ENCODE measurements around the gene SHISA8. TPM values are rescaled to one million over a fixed set of nuclear protein-coding genes. Genes with fewer than 3 reads are reported as not detected.

The SHISA8 gene
- total RNA-seq, 1 donor from 2014 or later = 1.0 TPM

DNA sequence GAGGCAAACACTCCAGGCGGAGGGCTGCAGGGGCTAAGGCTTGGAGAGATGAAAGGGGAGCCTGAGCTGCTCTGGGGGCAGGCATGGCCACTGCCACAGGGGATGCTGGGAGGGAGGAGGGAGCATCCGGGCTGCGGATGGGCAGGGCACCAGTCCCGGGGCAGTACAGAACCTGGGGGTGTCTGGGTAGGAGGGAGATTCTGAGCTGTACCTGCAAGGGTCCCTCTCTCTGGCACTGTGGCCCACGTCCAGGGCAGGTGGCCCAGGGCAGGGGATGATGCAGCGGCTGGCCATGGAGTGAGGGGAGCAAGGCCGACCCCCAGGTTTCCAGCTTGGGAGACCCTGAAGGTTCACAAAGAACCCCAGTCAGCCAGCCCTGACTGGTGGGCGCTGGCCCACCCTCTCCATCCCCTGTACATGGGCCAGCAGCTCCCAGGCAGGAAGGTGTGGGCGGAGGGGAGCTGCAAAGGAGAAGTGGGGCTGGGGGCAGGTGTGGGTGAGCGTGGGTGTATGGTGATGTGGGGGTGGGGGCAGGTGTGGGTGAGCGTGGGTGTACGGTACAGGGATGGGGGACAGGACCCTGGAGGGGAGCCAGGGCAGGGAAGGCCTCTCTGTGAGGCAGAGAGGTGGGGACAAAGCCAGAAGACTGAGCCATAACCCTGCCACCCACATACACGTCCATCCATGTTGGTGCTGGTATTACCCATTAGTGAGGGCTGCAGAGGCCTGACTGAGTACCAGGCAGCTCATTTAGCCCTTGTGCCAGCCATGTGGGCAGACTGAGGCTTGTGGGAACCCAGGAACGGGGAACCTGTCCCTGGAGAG is 13.9 kb upstream of the SHISA8 start:
- H3K4me3 Mint-ChIP-seq (ENCODE audit: low read depth) = no peak overlapping the region
- peaks cover 20% of the 10 kb centered on the region for H3K27me3 Mint-ChIP-seq (ENCODE audit: low read depth)
- no peak for DNase-seq (ENCODE audit: low spot score)
- H3K9me3 Mint-ChIP-seq = no peaks in the 10 kb centered on the region
- H3K36me3 Mint-ChIP-seq (ENCODE audit: low read depth) = no peaks in the 10 kb centered on the region
- H3K27ac Mint-ChIP-seq = no peak overlapping the region
- peaks cover 11% of the 10 kb centered on the region for H3K4me1 Mint-ChIP-seq (ENCODE audit: low read depth)
- intact Hi-C loops (cut with micrococcal nuclease) = no loop called here

DNA sequence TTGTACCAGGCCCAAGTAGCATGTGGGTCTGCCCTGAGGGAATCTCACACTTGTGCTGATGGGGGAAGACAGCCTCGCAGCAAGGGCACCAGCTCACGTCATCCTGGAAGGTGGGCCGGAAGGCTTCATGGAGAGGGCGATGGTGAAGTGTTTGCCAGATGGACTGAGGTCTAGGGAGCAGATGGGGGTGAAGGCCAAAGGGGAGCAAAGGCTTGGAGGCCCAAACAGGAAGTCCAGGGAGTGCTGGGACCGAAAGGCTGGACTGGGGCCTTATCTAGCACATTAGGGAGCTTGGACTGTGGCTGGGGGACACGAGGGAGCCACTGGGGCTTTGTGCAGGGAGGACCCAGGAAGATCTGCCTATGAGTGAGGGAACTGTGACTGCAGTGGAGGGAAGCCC is 12.9 kb upstream of the SHISA8 start:
- peaks cover 11% of the 10 kb centered on the region for H3K4me1 Mint-ChIP-seq (ENCODE audit: low read depth)
- H3K27ac Mint-ChIP-seq = no peak overlapping the region
- no peaks in the 10 kb centered on the region for H3K36me3 Mint-ChIP-seq (ENCODE audit: low read depth)
- no peaks in the 10 kb centered on the region for H3K9me3 Mint-ChIP-seq
- peaks cover 20% of the 10 kb centered on the region for H3K27me3 Mint-ChIP-seq (ENCODE audit: low read depth)
- no peak for DNase-seq (ENCODE audit: low spot score)
- intact Hi-C loops (cut with micrococcal nuclease) = loop anchor here (2.0 kb wide), 1 partner anchor 13 kb away; no protein-coding TSS in a partner anchor
- H3K4me3 Mint-ChIP-seq (ENCODE audit: low read depth) = peak overlapping the region; percentile 10

DNA sequence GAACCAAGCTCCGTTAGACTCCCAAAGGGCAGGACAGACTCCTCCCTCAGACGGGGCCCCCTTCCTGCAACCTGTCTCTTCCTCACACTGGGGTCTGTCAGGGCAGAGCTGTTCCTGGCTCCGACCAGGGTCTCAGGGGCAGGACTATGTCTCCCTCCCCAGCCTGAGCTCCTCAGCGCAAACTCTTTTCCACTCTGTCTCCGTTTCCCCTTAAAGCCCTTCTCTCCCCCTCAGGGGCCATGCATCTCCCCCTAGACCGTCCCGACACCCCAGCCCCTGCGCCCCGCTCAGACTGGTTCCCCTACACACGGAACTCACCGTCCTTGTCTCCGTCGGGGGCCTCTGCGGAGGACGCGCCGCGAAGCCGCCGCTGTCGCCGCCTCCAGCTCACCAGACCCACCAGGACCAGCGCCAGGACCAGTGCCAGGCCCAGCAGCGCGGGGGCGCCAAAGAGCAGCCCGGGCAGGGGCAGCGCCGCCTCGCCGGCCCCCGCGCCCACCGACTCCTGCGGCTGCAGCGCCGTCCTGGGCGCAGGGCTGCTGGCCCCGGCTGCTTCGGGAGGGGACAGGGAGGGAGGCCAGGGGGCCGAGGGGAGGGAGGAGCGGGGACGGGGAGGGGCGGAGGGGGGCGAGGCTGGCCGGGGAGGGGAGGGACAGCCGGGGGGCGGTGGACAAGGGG is 11.0 kb upstream of the SHISA8 start:
- no peaks in the 10 kb centered on the region for H3K36me3 Mint-ChIP-seq (ENCODE audit: low read depth)
- H3K27ac Mint-ChIP-seq = no peak overlapping the region
- intact Hi-C loops (cut with micrococcal nuclease) = loop anchor here (2.0 kb wide), 1 partner anchor 15 kb away; no protein-coding TSS in a partner anchor
- peak; percentile 68 for DNase-seq (ENCODE audit: low spot score)
- H3K4me3 Mint-ChIP-seq (ENCODE audit: low read depth) = peak overlapping the region; percentile 67
- no peaks in the 10 kb centered on the region for H3K9me3 Mint-ChIP-seq
- H3K4me1 Mint-ChIP-seq (ENCODE audit: low read depth) = peaks cover 11% of the 10 kb centered on the region
- H3K27me3 Mint-ChIP-seq (ENCODE audit: low read depth) = peaks cover 20% of the 10 kb centered on the region

DNA sequence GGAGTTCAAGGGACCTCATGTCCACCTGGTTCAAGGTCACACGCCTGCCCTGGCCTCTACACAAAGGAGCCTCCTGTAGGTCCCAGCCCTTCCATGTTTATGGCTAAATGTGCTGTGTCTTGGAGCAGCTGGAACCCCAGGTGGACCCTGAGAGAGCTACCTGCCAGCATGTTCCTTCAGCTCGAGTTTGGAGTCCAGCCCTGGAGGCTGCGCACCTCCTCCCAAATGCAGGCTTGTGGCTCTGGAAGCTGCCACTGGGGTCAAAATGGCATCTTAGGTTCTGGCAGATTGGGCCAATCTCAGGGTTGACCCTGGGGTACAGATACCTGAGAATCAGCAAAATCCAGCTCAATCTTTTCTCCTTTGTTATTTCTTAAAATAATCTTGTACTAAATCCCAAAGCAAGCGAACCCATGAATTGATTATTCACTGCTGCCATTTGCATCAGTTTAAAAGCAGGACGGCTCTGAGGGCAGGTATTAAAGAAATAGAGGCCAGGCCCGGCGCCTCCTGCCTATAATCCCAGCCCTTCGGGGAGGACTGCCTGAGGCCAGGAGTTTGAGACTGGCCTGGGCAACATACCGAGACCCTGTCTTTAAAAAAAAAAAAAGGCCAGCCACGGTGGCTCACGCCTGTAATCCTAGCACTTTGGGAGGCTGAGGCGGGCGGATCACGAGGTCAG is 8.9 kb upstream of the SHISA8 start:
- peaks cover 11% of the 10 kb centered on the region for H3K4me1 Mint-ChIP-seq (ENCODE audit: low read depth)
- no peak overlapping the region for H3K27ac Mint-ChIP-seq
- no peaks in the 10 kb centered on the region for H3K36me3 Mint-ChIP-seq (ENCODE audit: low read depth)
- peaks cover 20% of the 10 kb centered on the region for H3K27me3 Mint-ChIP-seq (ENCODE audit: low read depth)
- no peak for DNase-seq (ENCODE audit: low spot score)
- H3K9me3 Mint-ChIP-seq = no peaks in the 10 kb centered on the region
- no peak overlapping the region for H3K4me3 Mint-ChIP-seq (ENCODE audit: low read depth)
- intact Hi-C loops (cut with micrococcal nuclease) = no loop called here

DNA sequence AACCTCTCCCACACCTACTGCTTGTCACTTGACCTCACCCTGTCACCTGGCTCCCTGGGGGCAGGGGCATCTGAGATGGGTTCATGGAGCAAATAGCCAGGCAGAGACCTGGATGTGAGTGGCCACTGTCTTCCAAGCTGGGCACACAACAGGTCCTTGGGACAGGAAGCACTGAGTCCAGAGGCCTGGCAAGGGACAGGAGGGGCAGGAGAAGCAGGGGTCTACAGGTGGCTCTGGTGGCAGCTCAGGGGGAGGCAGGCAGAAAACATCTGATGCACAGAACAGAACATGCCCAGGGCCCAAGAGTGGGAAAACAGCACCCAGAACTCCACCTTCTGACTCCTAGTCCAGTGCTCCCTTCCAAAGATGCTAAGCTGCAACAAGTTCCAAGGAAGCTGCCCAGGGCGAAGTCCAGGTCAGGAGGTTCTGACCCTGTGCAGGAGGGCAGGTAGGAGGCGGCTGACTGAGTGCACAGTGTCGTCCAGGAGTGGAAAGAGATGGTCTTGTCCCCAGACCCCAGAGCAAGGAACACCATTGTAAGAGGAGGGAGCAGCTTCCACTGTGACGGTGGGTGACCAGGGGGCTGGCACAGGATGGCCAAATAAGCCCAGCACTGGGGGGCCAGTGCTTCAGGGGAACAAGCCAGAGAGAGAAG is 8.2 kb upstream of the SHISA8 start:
- intact Hi-C loops (cut with micrococcal nuclease) = no loop called here
- H3K4me3 Mint-ChIP-seq (ENCODE audit: low read depth) = no peak overlapping the region
- no peaks in the 10 kb centered on the region for H3K9me3 Mint-ChIP-seq
- H3K36me3 Mint-ChIP-seq (ENCODE audit: low read depth) = no peaks in the 10 kb centered on the region
- H3K27me3 Mint-ChIP-seq (ENCODE audit: low read depth) = peaks cover 19% of the 10 kb centered on the region
- no peak overlapping the region for H3K27ac Mint-ChIP-seq
- H3K4me1 Mint-ChIP-seq (ENCODE audit: low read depth) = peaks cover 12% of the 10 kb centered on the region
- DNase-seq (ENCODE audit: low spot score) = no peak

DNA sequence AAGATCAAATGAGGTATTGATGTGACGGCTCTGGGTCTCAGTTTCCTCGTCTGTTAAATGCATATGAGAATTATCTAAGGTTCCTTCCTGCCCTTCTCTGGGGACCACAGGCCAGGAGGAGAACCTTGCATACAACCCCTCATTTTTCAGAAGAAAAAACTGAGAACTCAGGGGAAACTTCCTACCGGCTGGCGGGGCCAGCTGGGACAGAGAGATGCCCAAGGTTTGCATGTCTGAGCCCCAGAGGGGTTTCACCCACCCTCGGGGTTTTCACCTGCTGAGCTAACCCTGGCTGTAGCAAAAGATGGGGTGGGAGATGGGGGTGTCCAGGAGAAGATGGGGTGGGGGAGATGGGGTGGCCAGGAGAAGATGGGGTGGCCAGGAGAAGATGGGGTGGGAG is 7.5 kb upstream of the SHISA8 start:
- no peak for DNase-seq (ENCODE audit: low spot score)
- H3K27ac Mint-ChIP-seq = no peak overlapping the region
- no peak overlapping the region for H3K4me3 Mint-ChIP-seq (ENCODE audit: low read depth)
- no peaks in the 10 kb centered on the region for H3K9me3 Mint-ChIP-seq
- peaks cover 14% of the 10 kb centered on the region for H3K27me3 Mint-ChIP-seq (ENCODE audit: low read depth)
- intact Hi-C loops (cut with micrococcal nuclease) = no loop called here
- peaks cover 9% of the 10 kb centered on the region for H3K4me1 Mint-ChIP-seq (ENCODE audit: low read depth)
- no peaks in the 10 kb centered on the region for H3K36me3 Mint-ChIP-seq (ENCODE audit: low read depth)

DNA sequence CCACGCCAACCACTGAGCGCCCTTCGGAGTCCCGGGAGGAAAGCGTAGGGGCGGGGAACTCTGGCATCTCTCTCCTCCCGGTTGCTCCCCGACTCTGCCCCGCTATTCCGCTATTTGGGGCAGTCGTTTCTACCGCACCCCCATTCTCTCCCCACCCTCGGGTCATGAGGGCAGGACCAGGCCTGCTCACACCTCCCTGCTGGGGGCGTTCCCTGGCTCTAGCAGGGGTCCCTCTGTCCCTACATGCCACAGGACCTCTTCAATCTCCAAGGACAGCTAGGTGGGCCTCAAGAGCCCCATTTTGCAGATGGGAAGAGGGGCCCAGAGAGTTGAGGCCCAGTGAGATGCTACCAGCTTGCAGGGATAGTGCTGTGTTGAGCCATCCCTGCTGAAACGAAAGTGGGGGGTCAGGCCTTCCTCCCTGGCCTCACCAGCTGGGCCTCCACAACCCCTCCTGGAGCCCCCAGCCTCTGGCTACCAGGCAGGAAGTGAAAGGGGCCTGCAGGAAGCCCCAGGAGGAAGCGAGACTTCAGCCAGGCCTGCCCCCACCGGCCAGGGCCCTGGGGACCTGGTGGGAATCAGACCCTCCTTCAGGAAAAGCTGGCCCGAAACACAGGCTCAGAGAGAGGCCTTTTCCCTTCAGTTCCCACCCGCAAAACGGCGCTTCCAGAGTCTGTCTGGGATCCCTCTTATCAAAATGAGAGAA is 5.5 kb upstream of the SHISA8 start:
- Mint-ChIP-seq H3K36me3 (ENCODE audit: low read depth) (no peaks in the 10 kb centered on the region), H3K27ac (no peak overlapping the region), H3K4me1 (ENCODE audit: low read depth) (peaks cover 9% of the 10 kb centered on the region), H3K27me3 (ENCODE audit: low read depth) (peaks cover 23% of the 10 kb centered on the region), H3K9me3 (no peaks in the 10 kb centered on the region), H3K4me3 (ENCODE audit: low read depth) (no peak overlapping the region)
- DNase-seq (ENCODE audit: low spot score) = no peak
- intact Hi-C loops (cut with micrococcal nuclease) = no loop called here

DNA sequence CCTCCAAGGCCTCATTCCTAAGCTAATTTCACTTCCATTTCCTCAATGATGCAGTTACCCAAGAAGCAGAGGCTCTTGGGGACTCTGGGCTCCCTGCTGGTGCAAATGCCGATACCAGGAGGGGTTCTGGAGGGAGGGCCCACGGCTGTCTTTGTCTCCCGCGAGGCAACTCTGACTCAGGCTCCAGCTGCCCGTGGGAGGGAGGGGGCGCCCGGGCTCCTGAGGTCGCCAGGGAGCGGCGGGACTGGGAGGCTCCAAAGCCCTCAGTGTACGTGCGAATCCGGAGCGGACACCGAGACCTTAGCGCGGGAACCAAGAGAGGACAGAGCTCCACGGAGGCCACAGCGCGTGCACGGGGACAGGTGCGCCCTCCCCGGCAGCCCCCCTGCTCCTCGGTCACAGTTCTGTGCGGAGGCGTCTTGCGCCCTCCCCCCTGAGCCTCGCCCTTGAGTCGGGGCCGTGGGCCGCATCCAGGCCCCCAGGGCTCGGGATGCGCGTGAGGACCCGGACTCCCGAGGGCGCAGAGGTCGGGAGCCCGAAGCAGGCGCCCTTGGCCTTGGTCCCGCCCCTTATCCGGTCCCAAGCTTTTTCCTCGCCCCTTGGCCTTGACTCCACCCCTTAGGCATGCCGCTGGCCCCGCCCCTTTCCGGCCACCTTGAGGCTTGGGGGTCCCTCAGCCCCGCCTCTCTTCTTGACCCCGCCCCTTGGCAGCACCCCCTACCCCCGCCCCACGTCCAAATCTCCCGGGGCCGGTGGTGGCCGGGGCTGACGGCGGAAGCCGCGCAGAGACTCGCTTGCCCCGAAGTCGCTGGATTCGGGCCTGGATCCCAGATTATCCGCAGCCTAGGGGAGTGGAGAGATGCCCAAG is 4.7 kb upstream of the SHISA8 start:
- Mint-ChIP-seq H3K4me1 (ENCODE audit: low read depth) (peaks cover 8% of the 10 kb centered on the region), H3K36me3 (ENCODE audit: low read depth) (no peaks in the 10 kb centered on the region), H3K27ac (no peak overlapping the region), H3K4me3 (ENCODE audit: low read depth) (peak overlapping the region; percentile 42), H3K9me3 (no peaks in the 10 kb centered on the region), H3K27me3 (ENCODE audit: low read depth) (peaks cover 20% of the 10 kb centered on the region)
- intact Hi-C loops (cut with micrococcal nuclease) = no loop called here
- no peak for DNase-seq (ENCODE audit: low spot score)

DNA sequence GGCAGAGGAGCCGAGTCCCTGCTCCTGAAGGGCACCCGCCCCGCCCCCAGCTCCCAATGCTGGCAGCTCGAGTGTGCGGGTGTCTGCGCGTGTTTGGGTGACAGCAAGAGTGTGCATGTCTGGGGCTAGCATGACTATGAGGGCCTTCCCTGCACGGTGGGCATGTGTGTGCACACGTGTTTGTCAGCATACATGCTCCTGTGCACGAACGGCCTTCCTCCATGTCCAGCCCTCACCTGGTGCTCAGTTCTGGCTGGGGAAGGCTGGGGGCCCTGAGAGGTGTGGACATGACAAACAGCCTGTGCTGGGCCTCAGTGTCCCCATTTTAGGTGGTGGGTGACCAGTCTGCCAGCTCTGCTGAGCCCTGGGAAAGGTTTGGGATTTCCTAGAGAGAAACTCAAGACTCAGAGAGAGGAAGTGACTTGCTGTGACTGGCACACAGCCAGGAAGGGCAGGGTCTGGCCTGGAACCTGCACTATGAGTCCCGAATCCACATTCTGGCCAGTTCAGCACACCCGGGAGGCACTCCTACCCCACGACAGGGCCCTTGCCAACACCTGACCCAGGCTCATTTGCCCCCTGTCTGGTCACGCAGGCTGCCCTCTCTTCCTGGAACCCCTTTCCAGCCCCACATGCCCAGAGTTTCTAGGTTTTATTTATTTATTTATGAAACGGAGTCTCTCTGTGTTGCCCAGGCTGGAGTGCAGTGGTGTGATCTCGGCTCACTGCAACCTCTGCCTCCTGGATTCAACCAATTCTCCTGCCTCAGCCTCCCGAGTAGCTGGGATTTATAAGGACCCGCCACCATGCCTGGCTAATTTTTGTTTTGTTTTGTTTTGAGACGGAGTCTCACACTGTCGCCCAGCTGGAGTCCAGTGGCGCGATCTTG is 3.3 kb upstream of the SHISA8 start:
- H3K4me3 Mint-ChIP-seq (ENCODE audit: low read depth) = peak overlapping the region; percentile 21
- H3K4me1 Mint-ChIP-seq (ENCODE audit: low read depth) = peaks cover 10% of the 10 kb centered on the region
- no peaks in the 10 kb centered on the region for H3K9me3 Mint-ChIP-seq
- intact Hi-C loops (cut with micrococcal nuclease) = no loop called here
- H3K27ac Mint-ChIP-seq = no peak overlapping the region
- H3K36me3 Mint-ChIP-seq (ENCODE audit: low read depth) = no peaks in the 10 kb centered on the region
- DNase-seq (ENCODE audit: low spot score) = no peak
- peaks cover 24% of the 10 kb centered on the region for H3K27me3 Mint-ChIP-seq (ENCODE audit: low read depth)

DNA sequence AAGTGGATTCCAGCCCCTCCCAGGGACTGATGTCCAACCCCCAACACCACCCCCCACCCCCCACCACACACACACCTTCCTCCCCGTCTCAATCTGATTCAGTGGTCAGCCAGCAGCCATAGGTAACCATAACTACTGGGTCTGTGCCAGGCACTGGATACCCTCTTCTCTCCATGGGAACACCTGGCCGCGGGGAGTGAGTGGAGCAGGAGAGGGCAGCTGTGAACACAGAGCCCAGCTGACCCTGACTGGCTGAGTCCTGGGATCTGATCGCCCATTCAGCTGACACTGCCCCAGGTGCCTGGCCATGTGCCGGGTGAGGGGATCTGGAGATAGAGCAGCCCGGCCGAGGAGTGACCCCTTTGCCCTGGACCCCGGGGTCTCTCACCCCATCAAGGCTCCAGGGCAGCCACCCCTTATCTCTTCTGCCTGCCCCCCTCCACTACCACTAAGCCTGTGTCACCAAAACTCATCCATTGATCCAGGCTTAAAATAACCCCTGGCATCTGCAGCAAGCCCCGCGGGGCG is 2.6 kb upstream of the SHISA8 start:
- intact Hi-C loops (cut with micrococcal nuclease) = no loop called here

More for the DNA sequence above, 2.6 kb upstream of the SHISA8 start:
- Mint-ChIP-seq H3K27me3 (ENCODE audit: low read depth) (peaks cover 31% of the 10 kb centered on the region), H3K36me3 (ENCODE audit: low read depth) (no peaks in the 10 kb centered on the region), H3K27ac (no peak overlapping the region), H3K9me3 (no peaks in the 10 kb centered on the region), H3K4me1 (ENCODE audit: low read depth) (peaks cover 16% of the 10 kb centered on the region), H3K4me3 (ENCODE audit: low read depth) (no peak overlapping the region)
- no peak for DNase-seq (ENCODE audit: low spot score)

Measured in activated T-helper 2 cell treated with anti-CD3 and anti-CD28 coated beads, Interferon-gamma antibody, Interleukin-2, Interleukin-4, amounts not matched to agents 10 μg/mL and 5 μg/mL and 100 μg/mL, durations not matched to agents 14 hours and 24 hours and 36 hours (primary cell).